Measurements from ENCODE around the gene FLRT1. TPM values are rescaled to one million over a fixed set of nuclear protein-coding genes. Genes with fewer than 3 reads are reported as not detected.

Gene FLRT1
- polyA plus RNA-seq, 1 donor: 3.3 TPM

Other genes with a start within 250 kb of the FLRT1 start
- 31.3 TPM for gene SPINDOC, start 222.5 kb upstream of the FLRT1 start, polyA plus RNA-seq (ENCODE audit: insufficient read length)
- 38.0 TPM for gene MARK2, start 196.8 kb upstream of the FLRT1 start, polyA plus RNA-seq (ENCODE audit: insufficient read length)
- 12.2 TPM for gene RCOR2, start 118.8 kb upstream of the FLRT1 start, polyA plus RNA-seq (ENCODE audit: insufficient read length)
- gene NAA40, start 96.9 kb upstream of the FLRT1 start, polyA plus RNA-seq (ENCODE audit: insufficient read length): 45.7 TPM
- 194 TPM for gene COX8A, start 61.3 kb upstream of the FLRT1 start, polyA plus RNA-seq (ENCODE audit: insufficient read length)
- 105 TPM for gene OTUB1, start 49.5 kb upstream of the FLRT1 start, polyA plus RNA-seq (ENCODE audit: insufficient read length)
- gene MACROD1, start 130.2 kb downstream of the FLRT1 start, polyA plus RNA-seq (ENCODE audit: insufficient read length): 13.3 TPM
- gene STIP1, start 150.2 kb downstream of the FLRT1 start, polyA plus RNA-seq (ENCODE audit: insufficient read length): 215 TPM
- gene FERMT3, start 170.8 kb downstream of the FLRT1 start, polyA plus RNA-seq (ENCODE audit: insufficient read length): 4.1 TPM
- gene TRPT1, start 190.3 kb downstream of the FLRT1 start, polyA plus RNA-seq (ENCODE audit: insufficient read length): 44.8 TPM
- 24.1 TPM for gene NUDT22, start 190.3 kb downstream of the FLRT1 start, polyA plus RNA-seq (ENCODE audit: insufficient read length)
- gene DNAJC4, start 194.6 kb downstream of the FLRT1 start, polyA plus RNA-seq (ENCODE audit: insufficient read length): 53.4 TPM
- gene VEGFB, start 198.7 kb downstream of the FLRT1 start, polyA plus RNA-seq (ENCODE audit: insufficient read length): 87.6 TPM
- 72.7 TPM for gene FKBP2, start 205.2 kb downstream of the FLRT1 start, polyA plus RNA-seq (ENCODE audit: insufficient read length)
- gene PPP1R14B, start 211.0 kb downstream of the FLRT1 start, polyA plus RNA-seq (ENCODE audit: insufficient read length): 56.4 TPM
- gene PLCB3, start 215.6 kb downstream of the FLRT1 start, polyA plus RNA-seq (ENCODE audit: insufficient read length): 13.5 TPM
- gene BAD, start 248.7 kb downstream of the FLRT1 start, polyA plus RNA-seq (ENCODE audit: insufficient read length): 37.9 TPM
- gene GPR137, start 249.9 kb downstream of the FLRT1 start, polyA plus RNA-seq (ENCODE audit: insufficient read length): 32.5 TPM

Measured in left kidney (tissue), 1 donor.